Stimulated activated CD4-positive, alpha-beta T cell treated with anti-CD3 and anti-CD28 coated beads, Interleukin-4, amount 100 ng/mL, for 48 hours (primary cell): ENCODE results near the gene NEK3.
"Not testable (repeated sequence)": the region's sequence is repeated elsewhere in the genome, so short reads cannot be mapped to it uniquely, and the experiment has no call there.

Experiments used
- DNase-seq, 2 donors: peaks; one replicate each; pipeline ENCODE4 v3.0.0-alpha.2; 2020; ENCODE audit warnings: low read depth in 2 of 2

The NEK3 gene

GRCh38 chr13:52169839-52170238 lies 10.4 kb upstream of the NEK3 start:
- no peak for DNase-seq

GRCh38 chr13:52165411-52165810 lies 6.0 kb upstream of the NEK3 start:
- no peak for DNase-seq

- DNase-seq = no peak
These were observed 5.6 kb upstream of the NEK3 start for GRCh38 chr13:52164989-52165388.

DNA sequence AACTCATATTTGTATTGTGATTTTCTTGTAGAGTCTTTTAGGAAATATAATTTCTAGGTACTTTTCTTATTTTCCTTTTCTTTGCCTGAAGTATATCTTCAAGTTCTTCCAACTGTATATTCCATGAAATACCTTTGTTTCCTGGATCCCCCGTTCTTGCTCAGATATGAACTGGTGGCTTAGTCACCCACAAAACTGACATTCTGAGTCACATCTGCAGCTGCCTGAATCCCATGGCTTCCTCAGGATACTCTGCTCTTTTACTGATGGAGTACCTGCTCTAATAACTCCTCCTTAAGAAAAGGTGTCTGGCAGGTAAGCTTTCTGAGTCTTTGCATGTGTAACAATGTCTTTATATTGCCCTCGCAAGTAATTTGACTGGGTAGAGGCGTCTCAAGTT lies 4.5 kb upstream of the NEK3 start:
- not testable (repeated sequence) for DNase-seq

GRCh38 chr13:52162279-52163101 lies 3.1 kb upstream of the NEK3 start:
- no peak for DNase-seq

DNA sequence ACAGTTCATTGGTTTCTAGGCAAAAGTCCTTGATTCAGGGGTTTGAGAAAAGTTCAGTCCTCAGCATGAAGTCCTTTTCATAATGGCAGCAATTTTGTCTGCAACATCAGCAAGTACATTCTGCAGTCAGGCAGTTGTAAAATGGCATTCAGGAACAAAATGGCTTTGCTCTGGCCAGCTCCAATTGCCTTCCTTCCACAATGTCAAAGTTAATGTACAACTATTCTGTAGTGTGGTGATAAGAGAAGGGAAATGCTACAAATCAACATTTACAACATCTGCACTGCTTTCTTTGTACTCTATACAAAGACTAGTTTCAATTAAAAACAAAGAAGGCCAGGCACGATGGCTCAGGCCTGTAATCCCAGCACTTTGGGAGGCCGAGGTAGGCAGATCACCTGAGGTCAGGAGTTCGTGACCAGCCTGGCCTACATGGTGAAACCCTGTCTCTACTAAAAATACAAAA lies 1.8 kb upstream of the NEK3 start:
- DNase-seq = no peak

- DNase-seq = no peak
These were observed 1.1 kb upstream of the NEK3 start for GRCh38 chr13:52160506-52160905.

- DNase-seq = no peak
These were observed 656 bp upstream of the NEK3 start for GRCh38 chr13:52160053-52160452.

DNA sequence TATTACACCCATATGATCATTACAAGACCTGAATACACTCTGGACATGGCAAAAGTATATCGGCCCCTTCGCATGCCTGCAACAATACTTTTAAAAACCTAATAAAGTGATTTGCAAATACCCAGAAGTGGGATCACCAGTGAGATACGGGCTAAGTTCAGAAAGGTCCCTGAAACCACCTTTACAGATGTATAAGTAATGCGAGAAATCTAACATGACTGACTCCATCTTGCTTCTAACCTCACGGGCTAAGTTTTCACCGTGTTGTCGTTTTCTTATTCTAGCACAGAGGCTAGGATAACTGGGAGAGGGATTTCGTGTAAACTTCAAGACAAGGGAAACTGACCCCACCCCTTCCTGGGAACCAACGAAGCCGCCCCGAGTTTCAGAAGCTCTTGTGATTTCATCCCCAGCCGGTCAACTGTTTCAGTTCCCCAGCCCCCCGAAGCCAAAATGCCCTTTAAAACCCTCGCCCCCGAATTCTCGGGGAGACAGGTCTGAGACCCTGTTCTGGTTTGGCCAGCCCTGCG lies 703 bp downstream of the NEK3 start:
- no peak for DNase-seq

DNA sequence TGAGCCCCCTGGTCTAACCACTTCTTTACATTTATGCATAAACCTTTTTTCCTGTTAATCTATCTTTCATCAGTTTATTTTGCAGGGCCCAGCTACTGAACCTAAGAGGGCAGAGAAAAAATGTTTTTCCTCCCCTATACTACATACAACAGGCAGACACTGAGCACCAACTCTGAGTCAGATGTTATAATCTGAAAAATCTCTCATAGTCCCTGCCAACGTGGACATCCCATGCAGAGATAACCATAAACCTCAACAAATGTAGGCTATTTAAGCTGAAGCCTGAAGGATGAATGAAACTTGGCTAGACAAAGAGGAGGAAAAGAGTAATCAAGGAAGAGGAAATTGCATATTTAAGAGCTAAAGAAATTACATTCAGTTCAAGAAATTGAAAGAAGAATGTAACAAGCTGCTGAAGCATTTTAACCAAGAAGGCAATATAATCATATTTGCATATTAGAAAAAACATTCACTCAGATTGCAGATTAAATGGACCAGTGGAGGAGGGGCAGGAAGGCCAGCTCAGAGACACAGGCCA lies 2.6 kb downstream of the NEK3 start:
- DNase-seq = no peak

DNA sequence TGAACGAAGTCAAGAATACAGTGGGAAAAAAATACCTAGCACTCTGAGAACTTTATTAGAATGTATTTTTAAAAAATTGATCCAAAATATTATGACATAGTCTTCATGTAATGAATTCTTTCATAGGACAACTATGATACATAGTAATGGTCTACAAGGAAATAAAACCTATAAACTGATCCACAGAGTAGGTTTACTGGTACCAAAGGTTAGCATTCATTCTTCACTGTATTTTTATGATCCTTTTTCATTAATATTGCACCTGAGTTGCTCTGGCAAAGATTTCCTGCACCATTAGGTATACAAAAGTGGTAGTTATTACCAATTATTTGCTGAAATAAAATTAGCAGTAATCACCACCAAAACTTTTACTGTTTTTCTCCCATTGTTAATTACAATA lies 4.2 kb downstream of the NEK3 start:
- no peak for DNase-seq

GRCh38 chr13:52147225-52147624 lies 12.2 kb downstream of the NEK3 start:
- DNase-seq = no peak

- no peak for DNase-seq
These were observed 18.1 kb downstream of the NEK3 start for GRCh38 chr13:52141299-52141698.

- no peak for DNase-seq
These were observed 21.9 kb downstream of the NEK3 start for GRCh38 chr13:52137489-52137888.

DNA sequence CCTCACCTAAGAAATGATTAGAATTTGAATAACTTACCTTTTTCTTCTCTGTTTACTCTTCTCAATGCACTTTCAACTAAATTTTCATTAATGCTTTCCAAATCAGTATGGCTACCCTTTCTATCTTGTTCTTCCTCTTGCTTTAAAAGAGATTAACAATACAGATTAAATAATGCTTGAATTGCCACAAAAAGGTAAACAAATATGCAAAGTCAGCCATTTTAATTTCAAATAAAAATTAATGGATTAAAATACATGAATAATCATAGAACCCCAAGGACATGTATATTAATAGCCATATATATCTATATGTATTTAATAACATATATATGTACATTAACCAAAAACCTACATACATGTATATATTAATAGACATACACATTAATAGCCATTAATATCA lies 22.6 kb downstream of the NEK3 start:
- DNase-seq = no peak

DNA sequence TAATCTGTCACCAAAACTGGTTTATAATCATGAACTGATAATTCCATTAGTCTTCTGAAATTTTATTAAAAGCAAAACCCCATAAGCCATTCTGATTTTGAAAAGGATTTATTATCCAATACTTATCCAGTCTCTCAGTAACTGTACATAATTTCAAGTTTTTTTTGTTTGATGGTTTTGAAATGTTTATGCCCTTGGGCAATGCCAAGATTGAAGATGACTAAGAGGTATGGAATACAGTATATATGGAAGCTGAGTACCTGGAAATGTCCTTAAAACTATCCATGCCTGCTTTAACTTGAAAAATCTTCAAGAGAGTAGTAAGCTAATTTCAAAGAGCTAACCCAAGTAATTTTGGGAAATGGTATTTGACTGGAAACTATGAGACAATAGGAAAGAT lies 28.8 kb downstream of the NEK3 start:
- no peak for DNase-seq

DNA sequence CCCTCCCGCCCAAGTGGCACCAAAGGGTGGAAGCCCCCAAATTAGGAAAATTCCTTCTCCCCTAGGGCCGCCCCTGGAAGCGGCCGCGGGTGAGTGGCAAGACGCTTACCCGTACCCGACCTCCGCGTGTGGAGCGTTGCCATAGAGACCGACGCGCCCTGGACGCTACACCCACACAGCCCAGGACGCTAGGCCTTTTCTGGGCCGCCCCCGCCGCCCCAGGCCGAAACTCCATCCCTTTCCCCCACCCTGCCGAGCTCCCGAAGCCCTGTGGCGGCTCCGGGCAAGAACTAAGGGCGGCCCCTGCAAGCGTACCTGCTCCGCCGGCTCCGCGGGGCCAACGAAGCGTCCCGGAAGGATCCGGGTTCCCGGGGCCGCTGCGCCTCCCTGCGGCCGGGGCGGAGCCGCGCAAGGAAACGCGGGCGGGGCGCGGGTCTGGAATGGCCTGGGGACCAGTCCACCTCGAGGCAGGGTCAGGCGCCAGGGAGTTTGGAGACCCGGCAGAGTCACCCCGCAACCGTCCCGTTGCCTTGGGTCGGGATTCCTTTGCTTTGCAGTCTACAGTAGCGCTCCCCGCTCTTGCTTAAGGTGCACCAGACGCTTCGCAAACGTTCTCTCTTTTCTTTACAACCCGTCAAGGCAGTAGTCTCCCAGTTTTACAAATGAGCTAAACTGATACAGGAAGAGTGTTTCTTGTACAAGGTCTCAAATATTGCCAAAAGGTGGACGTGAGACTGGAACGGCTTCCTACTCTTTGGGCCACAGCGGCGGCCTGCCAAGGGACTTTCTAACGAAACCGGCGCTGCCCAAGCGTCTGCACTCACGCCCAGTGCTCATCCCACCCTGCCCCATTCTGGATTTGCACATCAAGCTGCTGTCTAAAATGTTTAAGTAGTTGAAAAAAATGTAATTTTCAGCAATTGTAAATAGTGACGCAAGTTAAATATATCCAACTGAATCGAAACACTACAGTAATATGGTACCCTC lies 30.4 kb downstream of the NEK3 start, which contains the start of gene NEK5:
TSS of gene NEK5 (minus strand) at position 360 of the 987 bp plus-strand sequence. CDS start 1,591 bp downstream, outside the sequence.
- DNase-seq = peak; percentile 45 to 49

GRCh38 chr13:52127783-52128702 lies 31.4 kb downstream of the NEK3 start:
- peak; percentile 19 to 26 for DNase-seq

DNA sequence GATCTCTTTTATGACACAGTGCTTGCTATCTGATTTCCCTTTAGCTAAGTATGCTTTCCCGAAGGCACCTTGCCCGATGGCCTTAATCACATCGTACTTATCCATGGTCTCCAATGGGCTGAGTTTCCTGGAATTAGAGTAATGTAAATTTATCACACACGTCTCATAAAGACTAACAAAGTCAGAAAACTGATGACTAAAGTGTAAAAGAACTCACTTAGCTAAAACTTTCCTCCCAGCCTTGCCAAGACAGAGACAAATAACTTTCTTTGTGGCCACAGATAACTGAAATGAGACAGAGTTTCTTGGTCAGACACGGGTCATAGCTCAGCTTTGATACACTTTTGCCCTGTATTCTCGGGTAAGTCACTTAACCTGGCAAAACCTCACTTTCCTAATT lies 32.0 kb downstream of the NEK3 start:
- no peak for DNase-seq

DNA sequence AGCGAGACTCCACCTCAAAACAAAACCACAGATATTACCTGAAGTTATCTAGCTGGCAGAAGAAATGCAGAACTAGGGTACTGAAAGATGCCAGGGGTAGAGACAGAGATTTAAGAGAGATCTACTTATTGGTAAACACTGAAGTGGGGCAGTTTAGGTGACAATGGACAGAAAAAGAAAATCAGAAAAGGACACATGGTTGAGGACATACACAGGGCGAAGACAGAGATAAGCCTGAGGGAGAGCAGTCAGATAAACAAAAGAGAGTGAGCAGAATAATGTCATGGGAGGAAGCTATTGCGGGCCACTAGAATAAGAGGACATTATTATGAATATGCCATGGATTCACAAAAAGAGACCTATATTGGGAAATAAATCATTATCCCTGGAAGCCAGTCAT lies 33.9 kb downstream of the NEK3 start:
- no peak for DNase-seq

GRCh38 chr13:52118595-52118994 lies 40.8 kb downstream of the NEK3 start:
- no peak for DNase-seq
